GM18867 (cell line): ENCODE results near the gene GRM5.

Experiments
- ATAC-seq: cut with Tn5 transposase; IDR thresholded peaks from one replicate; pipeline ENCODE4 v1.9.1; 2021; ENCODE audit warnings: mild to moderate bottlenecking, moderate library complexity; ENCODE audit not compliant: unreplicated experiment

The GRM5 gene

GRCh38 chr11:88739524-88739923 is 326.3 kb downstream of the GRM5 start:
- ATAC-seq, result no peak

- no peak for ATAC-seq
Measured at GRCh38 chr11:88709567-88709966, 356.2 kb downstream of the GRM5 start.

- no peak for ATAC-seq
Measured at GRCh38 chr11:88704485-88704884, 361.3 kb downstream of the GRM5 start.

GRCh38 chr11:88701816-88702215 is 364.0 kb downstream of the GRM5 start:
- ATAC-seq, result no peak

- ATAC-seq, result no peak
Measured at GRCh38 chr11:88697139-88697538, 368.6 kb downstream of the GRM5 start.

GRCh38 chr11:88695689-88696414 is 369.9 kb downstream of the GRM5 start:
- no peak for ATAC-seq

- no peak for ATAC-seq
Measured at GRCh38 chr11:88692306-88693086, 373.3 kb downstream of the GRM5 start.

GRCh38 chr11:88689548-88690240 is 376.1 kb downstream of the GRM5 start:
- ATAC-seq, result no peak

- ATAC-seq, result no peak
Measured at GRCh38 chr11:88683024-88683423, 382.8 kb downstream of the GRM5 start.

- ATAC-seq, result no peak
Measured at GRCh38 chr11:88680806-88681205, 385.0 kb downstream of the GRM5 start.

GRCh38 chr11:88666364-88666763 is 399.4 kb downstream of the GRM5 start:
- ATAC-seq, result no peak

GRCh38 chr11:88657076-88657738 is 408.6 kb downstream of the GRM5 start:
- ATAC-seq, result no peak

GRCh38 chr11:88656283-88656682 is 409.5 kb downstream of the GRM5 start:
- no peak for ATAC-seq

- ATAC-seq, result no peak
Measured at GRCh38 chr11:88655656-88656055, 410.1 kb downstream of the GRM5 start.

- ATAC-seq, result no peak
Measured at GRCh38 chr11:88655196-88655595, 410.6 kb downstream of the GRM5 start.

- no peak for ATAC-seq
Measured at GRCh38 chr11:88651556-88651955, 414.2 kb downstream of the GRM5 start.

- ATAC-seq, result no peak
Measured at GRCh38 chr11:88644724-88645123, 421.1 kb downstream of the GRM5 start.

- no peak for ATAC-seq
Measured at GRCh38 chr11:88632163-88632562, 433.6 kb downstream of the GRM5 start.

- no peak for ATAC-seq
Measured at GRCh38 chr11:88631497-88631896, 434.3 kb downstream of the GRM5 start.

- ATAC-seq, result no peak
Measured at GRCh38 chr11:88629496-88629895, 436.3 kb downstream of the GRM5 start.

GRCh38 chr11:88626216-88626615 is 439.6 kb downstream of the GRM5 start:
- no peak for ATAC-seq
